Measurements from ENCODE around the gene DOCK9. TPM values are rescaled to one million over a fixed set of nuclear protein-coding genes. Genes with fewer than 3 reads are reported as not detected.
A peak's percentile ranks its signal among the peaks of the same experiment; 100 is the strongest.
"Not testable (repeated sequence)": the region's sequence is repeated elsewhere in the genome, so short reads cannot be mapped to it uniquely, and the experiment has no call there.

The DOCK9 gene
- total RNA-seq, 1 donor from 2014 or later = 97.3 TPM

DNA sequence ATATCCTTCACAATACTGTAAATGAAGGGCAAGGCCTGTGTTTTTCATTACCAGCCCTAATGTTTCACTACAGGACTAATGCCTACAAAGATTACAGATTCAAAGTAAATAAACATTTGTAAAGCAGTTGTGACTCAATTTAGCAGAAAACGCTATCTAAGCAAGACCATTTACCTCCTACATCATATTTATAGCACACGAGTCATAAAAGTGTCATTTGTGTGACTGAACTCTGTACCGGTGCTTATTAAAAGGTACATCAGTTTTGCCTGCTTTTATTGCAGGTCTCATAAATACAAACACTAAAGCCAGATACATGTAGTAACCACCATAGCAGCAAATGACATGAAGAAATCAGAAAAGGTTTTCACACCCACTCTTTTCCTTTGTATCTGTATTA, 163.9 kb downstream of the DOCK9 start:
- no peak for ATAC-seq

- ATAC-seq = not testable (repeated sequence)
These were observed 165.6 kb downstream of the DOCK9 start for GRCh38 chr13:98812186-98812790.

DNA sequence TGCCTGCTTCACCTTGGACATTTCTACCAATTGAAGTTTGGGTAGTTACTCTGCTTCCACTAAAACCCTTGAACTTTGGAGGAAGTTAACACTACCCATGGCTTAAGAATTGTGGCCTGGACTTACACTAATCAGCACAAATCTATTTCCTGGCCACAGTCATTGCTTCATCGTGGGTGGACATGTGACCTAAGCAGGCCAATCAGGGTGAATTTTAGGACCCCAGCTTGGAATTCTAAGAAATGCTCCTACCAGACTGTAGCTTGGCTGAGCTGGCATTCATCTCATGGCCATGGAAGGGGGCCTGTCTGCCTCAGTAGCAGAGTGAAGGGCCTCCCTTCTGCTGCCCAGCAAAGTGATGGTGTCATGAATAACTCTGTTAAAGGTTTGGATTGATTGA, 167.1 kb downstream of the DOCK9 start:
- ATAC-seq = peak; percentile 31

GRCh38 chr13:98809345-98809777, 168.5 kb downstream of the DOCK9 start:
- ATAC-seq = no peak

- ATAC-seq = no peak
These were observed 170.1 kb downstream of the DOCK9 start for GRCh38 chr13:98807774-98808173.

DNA sequence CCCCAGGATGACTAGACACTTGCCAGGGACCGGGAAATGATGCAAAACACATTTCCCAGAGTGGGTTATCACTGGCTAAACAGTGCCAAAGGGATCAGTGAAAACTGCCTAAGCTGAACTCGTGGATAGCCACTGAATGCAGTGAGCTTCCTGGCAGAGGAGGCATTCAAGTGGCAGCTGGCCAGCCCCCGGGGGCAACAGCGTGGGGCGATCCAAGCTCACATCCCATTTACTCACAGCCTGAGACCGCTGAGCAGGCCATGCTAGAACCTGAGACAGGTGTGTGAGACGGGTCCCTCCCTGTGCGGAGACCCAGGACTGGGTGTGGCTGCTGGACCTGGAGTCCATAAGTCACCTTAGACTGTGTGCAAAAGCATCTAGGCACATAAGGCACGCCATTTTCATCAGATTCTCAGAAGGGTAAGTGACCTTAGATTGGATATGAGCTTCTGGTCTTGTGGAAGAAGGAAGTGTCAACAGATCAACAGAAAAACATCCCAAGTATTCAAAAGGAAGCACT, 173.5 kb downstream of the DOCK9 start:
- ATAC-seq = no peak

- no peak for ATAC-seq
These were observed 173.9 kb downstream of the DOCK9 start for GRCh38 chr13:98803921-98804320.

- peak; percentile 88 for ATAC-seq
These were observed 174.7 kb downstream of the DOCK9 start for GRCh38 chr13:98803111-98803561.

- ATAC-seq = no peak
These were observed 175.3 kb downstream of the DOCK9 start for GRCh38 chr13:98802559-98802958.

DNA sequence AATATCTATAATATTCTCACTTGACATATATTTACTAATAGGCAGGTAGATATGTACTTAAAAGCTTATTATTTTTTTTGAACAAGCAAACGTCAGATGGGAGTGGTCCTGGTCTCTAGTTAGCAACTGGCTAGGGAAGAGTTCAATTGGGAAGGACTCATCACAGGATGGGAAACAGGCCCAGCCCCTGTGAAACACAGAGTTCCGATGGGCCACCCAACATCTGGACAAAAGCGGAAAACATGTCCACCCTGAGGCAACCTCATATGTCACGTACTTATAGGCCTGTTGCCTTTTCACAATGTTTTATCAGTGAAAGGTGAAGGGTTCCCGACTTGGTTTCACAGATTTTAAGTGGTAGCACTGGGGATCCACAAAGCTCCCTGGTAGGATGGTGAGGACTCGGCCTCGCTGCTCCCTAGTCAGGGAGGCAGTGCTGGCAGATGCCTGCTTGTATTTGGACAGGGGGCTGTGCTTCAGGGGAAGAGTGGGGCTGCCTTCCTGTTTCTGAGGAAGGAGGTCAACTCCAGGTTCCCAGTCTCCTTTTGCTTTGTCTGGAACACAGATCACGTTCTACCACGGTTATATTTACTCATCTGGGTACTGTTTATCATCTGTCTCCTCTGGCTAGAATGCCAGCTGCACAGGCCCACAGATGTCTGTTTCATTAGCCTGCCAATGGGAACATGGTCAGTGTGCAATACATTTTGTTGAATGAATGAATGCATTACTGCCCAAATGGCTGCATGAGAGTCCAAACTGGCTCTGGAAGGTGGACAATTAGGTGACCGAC, 176.0 kb downstream of the DOCK9 start:
- no peak for ATAC-seq

DNA sequence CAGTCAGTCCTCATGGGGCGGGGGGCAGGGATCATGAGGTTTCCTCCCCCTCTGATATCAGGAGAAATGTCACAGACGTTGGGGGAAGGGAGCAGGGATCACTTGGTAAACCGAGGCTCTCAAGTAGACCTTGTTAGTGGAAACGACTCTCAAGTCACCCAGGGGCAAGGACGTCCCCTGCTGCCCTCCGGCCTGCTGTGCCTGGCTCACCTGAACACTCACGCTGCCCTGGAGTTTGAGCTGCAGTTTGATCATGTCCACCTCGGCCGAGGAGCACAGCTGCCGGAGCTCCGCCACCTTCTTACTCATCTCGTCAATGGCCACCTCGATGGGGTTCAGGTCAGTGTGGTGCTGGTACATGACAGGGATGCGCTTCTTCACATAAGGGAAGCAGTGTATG, 177.8 kb downstream of the DOCK9 start:
- ATAC-seq = no peak

DNA sequence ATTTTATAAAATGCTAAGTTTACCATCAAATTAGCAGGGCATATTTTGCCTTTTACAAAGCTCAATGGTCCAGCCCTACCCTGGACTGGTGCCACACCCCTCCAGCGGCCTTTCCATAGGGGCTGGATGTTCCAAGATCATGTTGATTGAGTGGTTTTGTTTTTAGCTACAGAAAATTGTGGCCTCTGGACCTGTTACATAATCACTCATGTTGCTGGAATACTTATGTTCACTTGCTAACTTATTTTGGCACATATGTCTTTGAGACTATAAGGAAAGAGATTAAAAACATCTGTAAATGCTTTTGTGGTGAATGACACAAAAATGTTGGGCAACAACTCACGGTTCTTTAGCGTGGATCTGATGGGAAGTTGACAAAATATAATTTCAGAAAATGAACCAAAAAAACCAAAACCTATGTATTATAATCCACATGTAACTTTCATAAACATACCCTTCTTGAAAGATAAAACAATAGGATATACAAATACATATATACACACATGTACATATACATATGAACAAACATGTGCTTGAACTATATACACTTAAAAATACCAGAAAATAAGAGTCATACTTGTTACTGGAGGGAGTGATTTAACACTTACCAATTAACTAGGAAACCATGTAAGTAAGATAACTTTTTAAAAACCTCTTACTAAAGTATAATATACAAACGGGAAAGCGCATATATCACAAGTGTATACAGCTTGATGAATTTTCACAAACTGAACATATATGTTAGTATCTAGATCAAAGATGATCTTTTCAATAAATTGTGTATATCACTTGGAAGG, 178.8 kb downstream of the DOCK9 start:
- no peak for ATAC-seq

GRCh38 chr13:98797456-98797855, 180.4 kb downstream of the DOCK9 start:
- no peak for ATAC-seq

DNA sequence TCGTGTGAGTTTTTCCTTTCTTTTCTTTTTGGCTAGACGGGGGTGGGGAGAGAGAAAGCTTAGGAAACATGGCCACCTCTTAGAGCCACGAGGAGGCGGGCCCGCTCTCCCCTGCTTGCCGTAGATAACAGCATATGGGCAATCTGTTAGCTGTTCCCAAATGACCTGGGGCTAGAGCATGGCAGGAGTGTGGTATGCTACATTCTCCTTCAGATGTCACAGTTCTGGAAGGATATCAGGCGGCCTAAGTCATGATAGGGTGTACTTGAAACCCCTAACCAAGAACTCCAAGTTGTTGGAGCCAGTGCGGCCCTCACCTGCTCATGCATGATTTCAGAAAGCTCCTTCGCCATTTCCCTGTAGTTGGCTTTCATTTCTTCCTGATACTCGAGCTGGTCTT, 181.1 kb downstream of the DOCK9 start:
- no peak for ATAC-seq

DNA sequence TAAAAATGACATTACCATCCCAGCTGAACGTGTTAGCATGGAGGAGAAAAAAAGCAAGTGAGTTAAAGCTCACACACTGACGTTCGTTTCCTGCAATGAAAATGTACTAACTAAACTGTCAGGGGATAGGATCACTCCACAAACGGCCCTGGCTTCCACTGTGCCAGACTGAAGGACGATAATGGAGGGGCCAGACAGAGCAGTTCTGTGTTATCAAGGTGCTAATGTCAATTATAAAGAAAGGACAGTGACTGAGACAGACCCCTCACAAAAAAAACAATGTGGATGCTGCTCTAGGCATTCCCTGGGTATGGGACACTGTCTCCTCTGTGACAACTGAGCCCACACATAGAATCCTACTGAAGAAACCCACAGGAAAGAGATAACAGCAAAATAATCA, 181.7 kb downstream of the DOCK9 start:
- no peak for ATAC-seq

DNA sequence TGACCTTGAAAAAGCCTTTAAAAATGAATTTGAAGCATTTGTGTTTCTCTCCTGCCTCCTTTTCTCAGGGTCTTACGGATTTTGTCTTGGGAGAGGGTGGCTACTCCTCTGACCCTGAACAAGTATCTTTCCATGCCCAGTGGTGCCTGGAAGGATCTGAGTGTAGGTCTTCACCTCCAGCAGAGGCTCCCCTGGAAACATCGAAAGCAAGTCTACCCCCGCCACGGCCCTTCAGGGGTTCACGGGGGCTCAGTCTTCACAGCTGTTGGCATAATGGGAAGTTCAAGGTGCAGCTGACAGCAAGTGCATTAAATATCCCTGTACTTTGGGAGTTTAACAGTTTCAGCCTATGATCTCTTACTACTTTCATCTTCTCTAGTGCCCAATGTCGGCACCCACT, 182.6 kb downstream of the DOCK9 start:
- no peak for ATAC-seq

- no peak for ATAC-seq
These were observed 183.4 kb downstream of the DOCK9 start for GRCh38 chr13:98794498-98794897.

DNA sequence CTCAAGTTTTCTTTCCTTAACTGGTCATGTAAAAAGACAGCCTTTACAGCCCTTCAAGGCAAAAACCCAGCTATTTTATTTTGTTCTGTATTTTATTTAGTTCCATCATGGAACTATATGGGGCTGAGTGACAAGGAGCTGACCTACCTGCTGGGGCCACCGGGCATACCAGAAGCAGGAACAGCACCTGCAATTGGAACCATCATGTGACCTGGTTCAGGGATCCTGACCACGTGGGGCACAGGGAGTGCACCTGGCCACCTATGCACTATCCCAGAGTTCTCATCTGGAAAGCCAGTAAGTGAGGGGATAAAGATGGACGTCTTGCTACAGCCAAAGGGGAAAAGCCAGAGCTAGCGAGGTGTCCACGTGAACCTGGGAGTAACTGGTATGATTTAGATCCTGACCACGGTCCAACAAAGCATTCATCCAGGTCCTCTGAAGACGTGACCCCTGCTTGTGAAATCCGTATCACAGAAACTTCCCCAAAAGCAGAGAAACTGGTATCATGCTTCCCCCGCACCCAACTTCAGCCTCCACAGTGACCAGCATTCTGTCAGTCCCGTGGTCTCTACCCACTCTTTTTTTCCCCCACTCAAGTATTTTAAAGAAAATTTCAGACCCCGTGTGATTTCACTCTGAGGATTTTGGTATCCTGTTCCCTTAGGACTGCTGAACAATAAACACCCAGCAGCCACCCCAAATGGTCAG, 184.9 kb downstream of the DOCK9 start:
- no peak for ATAC-seq

DNA sequence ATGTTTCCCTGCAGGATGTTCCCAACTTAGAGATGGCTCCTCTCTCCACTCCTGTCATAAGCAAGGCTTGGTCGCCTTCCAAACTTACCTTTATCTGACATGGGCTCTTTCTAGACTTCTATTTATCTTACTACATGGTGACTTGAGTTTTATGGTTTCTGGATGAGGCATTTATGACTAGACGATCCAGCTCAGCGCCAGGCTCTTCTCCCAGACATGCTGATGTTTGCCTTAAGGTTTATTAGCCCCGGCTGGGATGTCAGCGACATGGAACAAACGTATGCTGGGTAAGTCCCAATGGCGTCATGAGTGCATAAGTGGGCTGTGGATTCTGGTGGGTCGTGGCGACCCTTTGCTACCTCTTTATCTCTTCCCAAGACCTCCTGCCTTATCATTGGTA, 185.5 kb downstream of the DOCK9 start:
- ATAC-seq = no peak

GRCh38 chr13:98791611-98792010, 186.3 kb downstream of the DOCK9 start:
- ATAC-seq = no peak

DNA sequence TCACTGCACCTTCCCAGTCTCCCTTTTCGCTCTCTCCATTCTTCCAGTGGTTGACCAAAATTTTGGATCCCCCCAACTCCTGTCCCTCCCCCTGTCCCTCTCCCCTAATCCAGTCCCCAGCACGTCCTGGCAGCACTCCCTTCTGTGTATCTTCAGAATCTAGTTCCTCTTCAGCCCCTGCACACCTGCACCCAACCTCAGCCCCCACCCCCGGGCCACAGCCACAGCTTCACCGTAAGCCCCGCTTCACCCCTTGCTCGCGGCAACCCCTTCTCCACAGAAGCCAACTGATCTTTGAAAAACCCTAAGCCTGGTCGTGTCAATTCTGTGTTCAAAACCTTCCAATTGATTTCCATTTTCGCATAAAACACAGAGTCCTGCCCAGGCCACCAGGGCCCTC, 189.9 kb downstream of the DOCK9 start:
- no peak for ATAC-seq

GRCh38 chr13:98787173-98787572, 190.7 kb downstream of the DOCK9 start:
- ATAC-seq = no peak

DNA sequence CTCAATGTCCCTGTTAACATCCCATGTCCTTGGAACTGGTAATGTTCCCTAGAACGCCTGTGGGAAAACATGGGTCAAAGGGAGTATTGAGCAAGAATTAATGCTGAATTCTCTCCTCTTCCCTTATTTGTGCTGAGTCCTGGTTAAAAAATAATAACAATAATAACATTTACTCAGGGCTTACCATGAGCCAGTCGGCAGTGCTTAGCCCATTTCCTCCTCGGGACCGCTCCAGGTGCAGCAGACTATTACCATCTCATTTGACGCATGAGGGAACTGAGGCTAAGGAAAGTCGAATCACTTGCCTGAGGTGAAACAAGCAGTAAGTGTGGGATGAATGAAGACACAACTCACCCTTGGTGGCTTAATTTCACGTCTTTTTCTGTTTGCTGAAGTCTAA, 191.8 kb downstream of the DOCK9 start:
- no peak for ATAC-seq
